ENCODE results near the gene SCTR. TPM values are rescaled to one million over a fixed set of nuclear protein-coding genes. Genes with fewer than 3 reads are reported as not detected.

The SCTR gene
- polyA plus RNA-seq, 1 experiment: not detected

DNA sequence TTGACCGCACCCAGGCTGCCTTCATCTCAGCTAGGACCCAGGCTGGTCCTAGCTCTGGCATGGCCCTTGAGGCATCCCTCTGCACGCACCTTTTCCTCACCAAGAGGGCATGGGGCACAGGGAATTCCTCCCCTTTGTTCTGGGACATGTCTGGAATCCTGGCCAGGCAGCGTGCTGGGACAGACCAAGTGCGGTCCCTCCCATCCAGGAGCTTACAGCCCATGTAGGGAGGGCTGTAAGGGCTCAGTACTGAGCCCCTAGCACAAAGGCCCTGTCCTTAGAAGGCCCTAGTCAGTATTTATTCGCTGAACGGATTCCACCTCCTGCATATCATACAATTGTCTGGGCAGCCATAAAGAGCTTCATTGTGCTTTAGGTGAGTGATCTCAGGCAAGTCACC, 89.6 kb downstream of the SCTR start:
- POLR2A ChIA-PET: no interaction called here
- no peak for TF ChIP-seq CTCF (IDR thresholded peaks at IDR 0.05; ENCODE audit: insufficient read depth, low read depth, low read length)
- Histone ChIP-seq H3K36me3 (ENCODE audit: control insufficient read depth, insufficient read depth, low read length) (no peaks in the 10 kb centered on the region), H3K27me3 (ENCODE audit: control insufficient read depth, insufficient read depth, low read length) (peaks cover 5% of the 10 kb centered on the region), H3K4me3 (ENCODE audit: low read depth, low read length) (no peak overlapping the region)
- CTCF ChIA-PET: no interaction called here
- DNase-seq (ENCODE audit: low read depth): no peak

DNA sequence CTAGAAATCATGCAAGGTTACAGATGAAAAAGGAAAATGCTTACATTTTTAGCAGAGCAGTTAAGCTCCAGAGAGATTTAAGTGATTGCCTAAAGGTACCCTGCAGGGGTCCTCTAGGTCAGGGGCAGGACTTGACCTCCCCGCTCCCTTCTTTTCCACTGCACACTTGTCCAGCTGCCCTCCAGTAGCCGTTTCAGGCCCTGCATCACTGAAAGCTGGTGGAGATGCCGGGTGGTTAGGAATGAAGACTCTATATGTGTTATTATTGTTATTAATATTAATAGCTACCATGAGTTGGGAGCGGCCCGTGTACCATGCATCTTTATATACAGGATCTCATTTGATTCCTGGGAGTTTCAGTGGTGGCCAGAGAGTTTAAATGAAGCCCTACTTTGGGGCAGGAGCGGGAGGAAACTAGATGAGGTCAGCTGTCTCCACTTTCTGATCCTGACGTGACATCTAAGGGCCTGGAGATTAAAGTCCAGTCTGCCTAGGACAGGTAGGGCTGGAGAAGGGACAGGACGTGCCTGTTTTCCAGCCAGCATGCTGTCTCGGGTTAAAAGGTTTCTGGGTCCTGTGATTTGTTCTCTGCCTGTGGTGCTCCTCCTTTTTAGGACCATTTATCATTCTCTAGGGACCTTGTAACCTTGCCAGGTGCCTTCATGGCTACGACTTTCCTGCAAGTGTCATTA, 90.5 kb downstream of the SCTR start:
- ChIA-PET POLR2A (no interaction called here), CTCF (interaction anchor here (0.9 to 1.0 kb wide), 2 partner anchors 12 to 35 kb away, joined by 3 read pairs; no protein-coding TSS in a partner anchor)
- Histone ChIP-seq H3K27me3 (ENCODE audit: control insufficient read depth, insufficient read depth, low read length) (peaks cover 7% of the 10 kb centered on the region), H3K4me3 (ENCODE audit: low read depth, low read length) (no peak overlapping the region), H3K36me3 (ENCODE audit: control insufficient read depth, insufficient read depth, low read length) (no peaks in the 10 kb centered on the region)
- no peak for DNase-seq (ENCODE audit: low read depth)
- no peak for TF ChIP-seq CTCF (IDR thresholded peaks at IDR 0.05; ENCODE audit: insufficient read depth, low read depth, low read length)

- Histone ChIP-seq H3K4me3 (ENCODE audit: low read depth, low read length) (no peak overlapping the region), H3K36me3 (ENCODE audit: control insufficient read depth, insufficient read depth, low read length) (no peaks in the 10 kb centered on the region)
Measured at GRCh38 chr2:119432851-119433522, 91.3 kb downstream of the SCTR start.

DNA sequence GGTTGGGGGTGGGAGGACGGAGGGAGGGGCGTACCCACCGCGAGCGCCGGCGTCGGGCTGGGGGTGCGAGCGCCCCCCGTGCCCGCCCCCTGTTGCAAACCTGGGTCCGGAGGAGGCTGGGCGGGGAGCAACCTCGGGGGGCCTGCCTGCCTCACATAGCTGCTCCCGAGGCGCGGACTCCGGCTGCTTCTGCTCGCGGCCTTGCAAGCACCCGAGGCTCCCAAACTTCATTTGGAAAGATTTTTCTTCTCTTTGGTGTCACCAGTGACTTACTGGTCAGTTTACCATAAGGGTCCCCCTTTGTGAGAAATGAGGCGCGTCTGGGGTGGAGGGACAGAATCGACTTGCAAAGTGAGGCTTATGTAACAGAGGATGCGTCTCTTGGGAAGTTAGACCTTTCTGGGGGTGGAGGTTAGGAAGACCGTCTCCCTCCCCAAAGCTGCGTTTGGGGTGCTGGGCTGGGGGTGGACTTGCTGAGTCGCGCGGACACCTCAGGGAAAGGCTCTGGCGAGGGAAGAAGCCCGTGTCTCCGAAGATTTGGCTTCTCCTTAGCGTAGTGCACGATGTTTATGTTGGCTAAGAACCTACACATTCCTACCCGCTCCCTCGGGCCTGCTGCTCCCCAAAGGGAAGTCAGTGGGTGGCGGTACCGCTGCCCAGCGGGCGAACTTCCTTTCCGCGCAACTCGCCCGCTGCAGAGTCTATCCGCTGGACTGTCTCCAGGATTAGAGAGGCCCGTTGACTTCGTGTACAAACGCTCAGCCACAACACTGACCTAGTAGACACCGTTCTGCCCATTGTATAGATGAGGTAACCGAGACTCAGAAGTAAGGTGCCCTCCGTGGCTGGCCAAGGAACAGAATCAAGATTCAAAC, 92.1 kb downstream of the SCTR start:
- Histone ChIP-seq H3K36me3 (ENCODE audit: control insufficient read depth, insufficient read depth, low read length) (no peaks in the 10 kb centered on the region), H3K27me3 (ENCODE audit: control insufficient read depth, insufficient read depth, low read length) (peaks cover 7% of the 10 kb centered on the region), H3K4me3 (ENCODE audit: low read depth, low read length) (peak overlapping the region; percentile 41)
- DNase-seq (ENCODE audit: low read depth): no peak
- TF ChIP-seq CTCF (IDR thresholded peaks at IDR 0.05; ENCODE audit: insufficient read depth, low read depth, low read length): no peak
- ChIA-PET CTCF (interaction anchor here (0.6 to 1.9 kb wide), 5 partner anchors 20 to 65 kb away, joined by 3 to 5 read pairs (median 3); no protein-coding TSS in a partner anchor), POLR2A (no interaction called here)

More at GRCh38 chr2:119432851-119433522, 91.3 kb downstream of the SCTR start:
- DNase-seq (ENCODE audit: low read depth): no peak
- ChIA-PET CTCF (interaction anchor here (0.8 to 1.0 kb wide), 4 partner anchors 12 to 44 kb away, joined by 3 read pairs; no protein-coding TSS in a partner anchor), POLR2A (no interaction called here)
- H3K27me3 ChIP-seq (ENCODE audit: control insufficient read depth, insufficient read depth, low read length): peaks cover 7% of the 10 kb centered on the region
- TF ChIP-seq CTCF (IDR thresholded peaks at IDR 0.05; ENCODE audit: insufficient read depth, low read depth, low read length): no peak

All from BJ (cell line).